Measurements from ENCODE around the gene GRIN2D.

- no peak for TF ChIP-seq SUZ12 (IDR thresholded peaks at IDR 0.05)
- TF ChIP-seq FOXA1 (IDR thresholded peaks at IDR 0.05): no peak
- TF ChIP-seq LEF1 (IDR thresholded peaks at IDR 0.05; ENCODE audit: borderline replicate concordance): no peak
- TF ChIP-seq BHLHE40 (IDR thresholded peaks at IDR 0.05; ENCODE audit: borderline replicate concordance): no peak
- TF ChIP-seq SP1 (IDR thresholded peaks at IDR 0.05): no peak
- no peak for TF ChIP-seq ELF4 (IDR thresholded peaks at IDR 0.05)
- no peak for TF ChIP-seq ZNF384 (IDR thresholded peaks at IDR 0.05)
- TF ChIP-seq HDGF (IDR thresholded peaks at IDR 0.05; ENCODE audit: borderline replicate concordance): no peak
- TF ChIP-seq NFRKB (IDR thresholded peaks at IDR 0.05): no peak
- no peak for TF ChIP-seq CTBP1 (IDR thresholded peaks at IDR 0.05; ENCODE audit: borderline replicate concordance)
- TF ChIP-seq L3MBTL2 (conservative IDR thresholded peaks at IDR 0.05): no peak
Measured at GRCh38 chr19:48428670-48429069, 35.2 kb downstream of the GRIN2D start.

All from HEK293T (cell line).